Lower leg skin (tissue), 3 donors: Measurements from ENCODE around the gene KIFAP3.

Source experiments
- POLR2A ChIP-seq, 2 donors: fragments of 450-650 bp; IDR thresholded peaks; one replicate each; pipeline ENCODE4 v1.6.1; 2016 to 2017; ENCODE audit warnings: antibody characterized with exemption in 2 of 2, mild to moderate bottlenecking in 1 of 2, moderate library complexity in 1 of 2
- TF ChIP-seq, protein P1 (sequence below), 3 donors: fragments of 450-650 bp; IDR thresholded peaks; one replicate each; pipeline ENCODE4 v1.5.1; 2016; ENCODE audit warnings: antibody characterized with exemption in 3 of 3, mild to moderate bottlenecking in 3 of 3, moderate library complexity in 2 of 3

DNA sequence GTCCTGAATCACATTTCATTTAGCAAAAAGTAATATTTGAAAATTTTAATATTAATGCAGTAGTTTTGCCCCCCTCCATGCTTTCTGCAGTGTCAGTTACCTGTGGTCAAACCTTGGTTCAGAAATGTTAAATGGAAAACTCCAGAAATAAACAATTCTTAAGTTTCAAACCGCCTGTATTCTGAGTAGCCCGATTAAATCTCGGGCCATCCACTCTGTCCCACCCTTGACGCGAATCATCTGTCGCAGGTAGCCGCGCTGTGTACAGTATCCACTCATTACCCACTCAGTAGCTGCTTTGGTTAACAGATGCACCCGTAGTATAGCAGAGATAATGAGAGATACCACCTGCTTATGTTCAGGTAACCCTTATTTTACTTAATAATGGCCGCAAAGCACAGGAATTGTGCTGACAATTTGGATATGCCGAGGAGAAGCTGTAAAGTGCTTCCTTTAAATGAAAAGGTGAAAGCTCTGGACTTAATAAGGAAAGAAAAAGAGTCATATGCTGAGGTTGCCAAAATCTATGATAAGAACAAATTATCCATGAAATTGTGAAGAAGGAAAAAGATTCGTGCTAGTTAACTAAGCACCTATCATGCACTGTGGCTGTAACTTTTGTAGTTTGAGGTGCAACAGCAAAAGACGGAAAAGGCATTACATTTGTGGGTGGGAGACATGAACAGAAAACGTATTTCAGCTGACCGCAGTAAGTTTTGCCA, 179.9 kb downstream of the KIFAP3 start:
- TF ChIP-seq, protein P1, sequence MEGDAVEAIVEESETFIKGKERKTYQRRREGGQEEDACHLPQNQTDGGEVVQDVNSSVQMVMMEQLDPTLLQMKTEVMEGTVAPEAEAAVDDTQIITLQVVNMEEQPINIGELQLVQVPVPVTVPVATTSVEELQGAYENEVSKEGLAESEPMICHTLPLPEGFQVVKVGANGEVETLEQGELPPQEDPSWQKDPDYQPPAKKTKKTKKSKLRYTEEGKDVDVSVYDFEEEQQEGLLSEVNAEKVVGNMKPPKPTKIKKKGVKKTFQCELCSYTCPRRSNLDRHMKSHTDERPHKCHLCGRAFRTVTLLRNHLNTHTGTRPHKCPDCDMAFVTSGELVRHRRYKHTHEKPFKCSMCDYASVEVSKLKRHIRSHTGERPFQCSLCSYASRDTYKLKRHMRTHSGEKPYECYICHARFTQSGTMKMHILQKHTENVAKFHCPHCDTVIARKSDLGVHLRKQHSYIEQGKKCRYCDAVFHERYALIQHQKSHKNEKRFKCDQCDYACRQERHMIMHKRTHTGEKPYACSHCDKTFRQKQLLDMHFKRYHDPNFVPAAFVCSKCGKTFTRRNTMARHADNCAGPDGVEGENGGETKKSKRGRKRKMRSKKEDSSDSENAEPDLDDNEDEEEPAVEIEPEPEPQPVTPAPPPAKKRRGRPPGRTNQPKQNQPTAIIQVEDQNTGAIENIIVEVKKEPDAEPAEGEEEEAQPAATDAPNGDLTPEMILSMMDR (IDR thresholded peaks at IDR 0.05) = no peak
- TF ChIP-seq POLR2A (IDR thresholded peaks at IDR 0.05) = no peak
